HCT116 (cell line): ENCODE data around the gene FAM110C. TPM values are rescaled to one million over a fixed set of nuclear protein-coding genes. Genes with fewer than 3 reads are reported as not detected.

Source experiments
- ATAC-seq: fragments of 200-7000 bp; cut with Tn5 transposase; 2 replicates; pipeline ENCODE4 v1.9.1; 2020; ENCODE audit warnings: mild to moderate bottlenecking, moderate library complexity
- BruUV-seq: library from RNA; stranded (reverse); fragments of 400-500 nt; replicated peaks from 2 replicates; lab custom pipeline; 2021; lab: Mats Ljungman, UMichigan
- CTCF ChIA-PET: fragments of 300-600 bp; sonication (Branson Sonifier 250); formaldehyde crosslinking; loops from one replicate; lab custom pipeline; 2021; ENCODE audit warnings: antibody characterized with exemption; lab: Charles Lee
- POLR2A ChIA-PET: fragments of 300-600, 350-600 bp; sonication (Branson Sonifier 250); formaldehyde crosslinking; loops from one replicate; lab custom pipeline; 2021; ENCODE audit warnings: antibody characterized with exemption; lab: Charles Lee
- RAD21 ChIA-PET, 2 experiments: fragments of 300-600 bp; sonication (Branson Sonifier 250); formaldehyde crosslinking; loops; one replicate each; lab custom pipeline; 2023; ENCODE audit warnings: low total read pairs in 2 of 2; ENCODE audit not compliant: uncharacterized antibody in 2 of 2, unreplicated experiment in 2 of 2, low non-redundant PET in 1 of 2; lab: Charles Lee
- DNase-seq: peaks from one replicate; pipeline ENCODE4 v3.0.0-alpha.2; 2010; ENCODE audit warnings: low read depth, low spot score
- H2AFZ ChIP-seq: fragments of 200-600 bp; shearing (Covaris generic), sonication (generic); 2 replicates; pipeline ENCODE4 v1.6.1; 2017; ENCODE audit warnings: low read depth, mixed run types, mixed read lengths, antibody characterized with exemption, low read length; ENCODE audit not compliant: poor library complexity, severe bottlenecking
- H3K27ac ChIP-seq: 2 replicates; pipeline ENCODE4 v1.5.1; 2012; ENCODE audit warnings: low read depth, low read length
- H3K27me3 ChIP-seq: fragments of 200-600 bp; sonication (generic); 2 replicates; pipeline ENCODE4 v1.6.1; 2016; ENCODE audit warnings: mixed run types, low read length, mixed read lengths; ENCODE audit not compliant: insufficient read depth
- H3K36me3 ChIP-seq, 2 experiments: fragments of 200-500 bp in 1 of 2; fragments of 200-600 bp in 1 of 2; sonication (Bioruptor generic) in 1 of 2; sonication (generic) in 1 of 2; 2 replicates each; pipeline versions ENCODE4 v1.5.1 to v1.6.1; 2014 to 2016; ENCODE audit warnings: low read length in 2 of 2, inconsistent platforms in 1 of 2, mixed read lengths in 1 of 2, mixed run types in 1 of 2; ENCODE audit not compliant: insufficient read depth in 2 of 2, control insufficient read depth in 1 of 2
- H3K4me1 ChIP-seq, 2 experiments: fragments of 200-600 bp in 1 of 2; sonication (generic) in 1 of 2; 2 replicates each; pipeline versions ENCODE4 v1.5.1 to v1.6.1; 2012 to 2017; ENCODE audit warnings: low read length in 2 of 2, inconsistent platforms in 1 of 2, mild to moderate bottlenecking in 1 of 2, mixed read lengths in 1 of 2, mixed run types in 1 of 2, moderate library complexity in 1 of 2; ENCODE audit not compliant: insufficient read depth in 2 of 2, control insufficient read depth in 1 of 2
- H3K4me2 ChIP-seq: fragments of 200-600 bp; sonication (generic); 2 replicates; pipeline ENCODE4 v1.6.1; 2017; ENCODE audit warnings: mixed run types, low read length, mixed read lengths
- H3K4me3 ChIP-seq, 2 experiments: fragments of 200-600 bp in 1 of 2; sonication (generic) in 1 of 2; replicated peaks in 1 of 2; 2 replicates each; pipeline ENCODE4 v1.5.1; 2011 to 2016; ENCODE audit warnings: low read length in 2 of 2, control low read depth in 1 of 2, low read depth in 1 of 2, mild to moderate bottlenecking in 1 of 2, mixed read lengths in 1 of 2, mixed run types in 1 of 2
- H3K79me2 ChIP-seq: fragments of 200-600 bp; sonication (generic); 2 replicates; pipeline ENCODE4 v1.6.1; 2017; ENCODE audit warnings: mild to moderate bottlenecking, mixed run types, low read length, moderate library complexity, mixed read lengths; ENCODE audit not compliant: insufficient read depth
- H3K9ac ChIP-seq: fragments of 200-600 bp; sonication (generic); 2 replicates; pipeline ENCODE4 v1.6.1; 2016; ENCODE audit warnings: low read length, mixed read lengths
- H3K9me2 ChIP-seq: fragments of 200-600 bp; sonication (generic), shearing (Covaris generic); 2 replicates; pipeline ENCODE4 v1.6.1; 2017; ENCODE audit warnings: mixed run types, mild to moderate bottlenecking, moderate library complexity; ENCODE audit not compliant: insufficient read depth
- H3K9me3 ChIP-seq, 2 experiments: fragments of 200-500 bp in 1 of 2; fragments of 200-600 bp in 1 of 2; sonication (Bioruptor generic) in 1 of 2; sonication (generic) in 1 of 2; 2 replicates each; pipeline ENCODE4 v1.6.1; 2014 to 2017; ENCODE audit warnings: low read length in 2 of 2, mixed read lengths in 2 of 2, inconsistent platforms in 1 of 2, low read depth in 1 of 2, mild to moderate bottlenecking in 1 of 2, mixed run types in 1 of 2, moderate library complexity in 1 of 2; ENCODE audit not compliant: control insufficient read depth in 1 of 2, insufficient read depth in 1 of 2
- H4K20me1 ChIP-seq: fragments of 200-600 bp; sonication (generic), shearing (Covaris generic); 2 replicates; pipeline ENCODE4 v1.6.1; 2017; ENCODE audit warnings: mixed run types, mild to moderate bottlenecking, moderate library complexity; ENCODE audit not compliant: insufficient read depth
- ATF3 ChIP-seq: IDR thresholded peaks from 2 replicates; pipeline ENCODE4 v1.6.1; 2012
- CBX3 ChIP-seq: IDR thresholded peaks from 2 replicates; pipeline ENCODE4 v1.6.1; 2012; ENCODE audit warnings: low read depth
- EGR1 ChIP-seq: IDR thresholded peaks from 2 replicates; pipeline ENCODE4 v1.6.1; 2012; ENCODE audit warnings: low read depth
- EZH2 ChIP-seq: fragments of 200-600 bp; sonication (generic); IDR thresholded peaks from 2 replicates; pipeline ENCODE4 v1.6.1; 2017; ENCODE audit warnings: antibody characterized with exemption, mixed run types
- EZH2phosphoT487 ChIP-seq: fragments of 200-600 bp; IDR thresholded peaks from 2 replicates; pipeline ENCODE4 v1.6.1; 2018; ENCODE audit warnings: antibody characterized with exemption, borderline replicate concordance
- FOSL1 ChIP-seq: IDR thresholded peaks from 2 replicates; pipeline ENCODE4 v1.6.1; 2012; ENCODE audit warnings: low read depth
- POLR2AphosphoS5 ChIP-seq: IDR thresholded peaks from 2 replicates; pipeline ENCODE4 v1.6.1; 2011; ENCODE audit warnings: mild to moderate bottlenecking, low read depth, low read length, moderate library complexity
- RAD21 ChIP-seq: IDR thresholded peaks from 2 replicates; pipeline ENCODE4 v1.6.1; 2012; ENCODE audit warnings: low read depth, mild to moderate bottlenecking
- SIN3A ChIP-seq: IDR thresholded peaks from 2 replicates; pipeline ENCODE4 v1.6.1; 2012; ENCODE audit warnings: low read depth
- SP1 ChIP-seq: IDR thresholded peaks from 2 replicates; pipeline ENCODE4 v1.6.1; 2012; ENCODE audit warnings: low read depth
- SRF ChIP-seq: IDR thresholded peaks from 2 replicates; pipeline ENCODE4 v1.6.1; 2012; ENCODE audit warnings: low read depth
- YY1 ChIP-seq: IDR thresholded peaks from 2 replicates; pipeline ENCODE4 v1.6.1; 2011; ENCODE audit warnings: low read length, low read depth, moderate library complexity, mild to moderate bottlenecking; ENCODE audit not compliant: insufficient replicate concordance; ENCODE audit errors: extremely low read depth
- ZBTB33 ChIP-seq: IDR thresholded peaks from 2 replicates; pipeline ENCODE4 v1.6.1; 2011; ENCODE audit warnings: mild to moderate bottlenecking, low read length, moderate library complexity; ENCODE audit not compliant: insufficient replicate concordance; ENCODE audit errors: extremely low read depth
- ZFX ChIP-seq: fragments of 450-650 bp; IDR thresholded peaks from 2 replicates; pipeline ENCODE4 v1.6.1; 2017
- ZNF274 ChIP-seq: fragments of 200-500 bp; sonication (Bioruptor generic); IDR thresholded peaks from 2 replicates; pipeline ENCODE4 v1.6.1; 2014; ENCODE audit warnings: mild to moderate bottlenecking, low read depth, low read length, inconsistent platforms
- intact Hi-C: fragments of 100-400 bp; cut with micrococcal nuclease; formaldehyde crosslinking; loops from 2 replicates; pipeline ENCODE4 v1.10.0; 2022
- total RNA-seq: library from RNA; stranded (reverse); gene quantifications from one replicate; pipeline ENCODE4 v1.2.1, GENCODE V29; 2021; ENCODE audit not compliant: unreplicated experiment
- TF ChIP-seq, protein P1 (sequence below): IDR thresholded peaks from 2 replicates; pipeline ENCODE4 v1.6.1; 2012
- TF ChIP-seq, protein P2 (sequence below), 3 experiments: fragments of 200-600 bp in 1 of 3; sonication (generic) in 1 of 3; IDR thresholded peaks in 2 of 3; conservative IDR thresholded peaks in 1 of 3; 2 replicates each; pipeline ENCODE4 v1.5.1; 2012 to 2017; ENCODE audit warnings: low read depth in 2 of 3, low read length in 2 of 3, antibody characterized with exemption in 1 of 3, borderline replicate concordance in 1 of 3, control low read depth in 1 of 3, mild to moderate bottlenecking in 1 of 3, mixed read lengths in 1 of 3, mixed run types in 1 of 3, moderate library complexity in 1 of 3; ENCODE audit not compliant: insufficient read depth in 1 of 3

FAM110C gene
- total RNA-seq, 1 experiment from 2014 or later: 20.3 TPM

DNA sequence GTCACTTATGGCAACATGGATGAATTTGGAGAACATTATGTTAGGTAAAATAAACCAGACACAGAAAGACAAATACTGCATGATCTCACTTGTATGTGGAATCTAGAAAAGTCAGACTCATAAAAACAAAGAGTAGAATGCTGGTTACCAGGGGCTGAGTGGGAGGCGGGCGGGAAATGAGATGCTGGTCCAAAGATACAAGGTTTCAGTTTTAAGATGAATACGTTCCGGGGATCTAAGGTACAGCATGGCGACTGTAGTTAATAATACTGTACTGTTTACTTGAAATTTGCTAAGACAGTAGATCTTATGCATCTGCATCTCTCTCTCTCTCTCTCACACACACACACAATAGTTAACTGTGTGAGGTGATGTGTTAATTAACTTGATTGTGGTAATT is 14.2 kb downstream of the FAM110C start:
- intact Hi-C loops: no loop called here
- Histone ChIP-seq H3K27me3 (no peaks in the 10 kb centered on the region), H3K9me2 (no peaks in the 10 kb centered on the region), H3K9me3 (no peaks in the 10 kb centered on the region), H3K79me2 (no peaks in the 10 kb centered on the region)
- RAD21 ChIA-PET: no interaction called here
- TF ChIP-seq ZNF274: no peak
- TF ChIP-seq SIN3A: no peak
- TF ChIP-seq EZH2: no peak
- no peak for TF ChIP-seq RAD21
- no peak for TF ChIP-seq SP1
- TF ChIP-seq, protein P1, sequence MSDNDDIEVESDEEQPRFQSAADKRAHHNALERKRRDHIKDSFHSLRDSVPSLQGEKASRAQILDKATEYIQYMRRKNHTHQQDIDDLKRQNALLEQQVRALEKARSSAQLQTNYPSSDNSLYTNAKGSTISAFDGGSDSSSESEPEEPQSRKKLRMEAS: no peak
- TF ChIP-seq, all 23 proteins: peak for 0
- Histone ChIP-seq H4K20me1 (no peaks in the 10 kb centered on the region), H2AFZ (no peak overlapping the region), H3K36me3 (peaks cover 0 to 4% of the 10 kb centered on the region in 2 experiments; a peak in 1 of 4 replicates), H3K9ac (no peak overlapping the region), H3K27ac (no peak overlapping the region), H3K4me1 (peaks cover 14 to 41% of the 10 kb centered on the region in 2 experiments), H3K4me3 (no peak overlapping the region), H3K4me2 (no peak overlapping the region)
- POLR2A ChIA-PET: no interaction called here
- BruUV-seq: no TSS peak
- CTCF ChIA-PET: no interaction called here
- DNase-seq (no peak), ATAC-seq (no peak)

DNA sequence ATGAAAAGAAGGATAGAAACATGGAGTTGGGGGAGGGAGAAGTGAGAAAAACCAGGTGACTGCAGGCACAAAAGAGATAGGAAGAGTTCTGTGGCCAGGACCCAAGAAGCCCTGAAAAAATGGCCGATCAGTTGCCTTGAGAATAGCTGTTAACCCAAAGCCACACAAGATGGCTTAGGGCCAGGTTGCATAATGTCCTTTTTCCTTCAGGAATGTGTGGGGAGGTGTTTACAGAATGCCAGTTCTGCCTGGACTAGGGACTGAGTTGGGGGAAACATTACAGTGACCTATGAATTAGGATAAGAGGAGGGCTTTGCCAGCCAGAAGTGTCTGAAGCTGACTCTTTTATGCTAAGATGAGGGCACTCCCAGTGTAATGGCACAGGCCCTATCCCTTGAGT is 17.1 kb downstream of the FAM110C start:
- Histone ChIP-seq H3K9me3 (no peaks in the 10 kb centered on the region), H3K4me1 (peaks cover 9 to 17% of the 10 kb centered on the region in 2 experiments), H3K36me3 (no peaks in the 10 kb centered on the region), H3K79me2 (no peaks in the 10 kb centered on the region), H2AFZ (no peak overlapping the region), H4K20me1 (no peaks in the 10 kb centered on the region), H3K27ac (no peak overlapping the region), H3K27me3 (no peaks in the 10 kb centered on the region), H3K9me2 (no peaks in the 10 kb centered on the region), H3K9ac (no peak overlapping the region), H3K4me3 (no peak overlapping the region), H3K4me2 (no peak overlapping the region)
- intact Hi-C loops: no loop called here
- POLR2A ChIA-PET: no interaction called here
- CTCF ChIA-PET: interaction anchor here (1.3 kb wide), 1 partner anchor 113 kb away, joined by 3 read pairs; no protein-coding TSS in a partner anchor
- DNase-seq (no peak), ATAC-seq (no peak)
- RAD21 ChIA-PET: no interaction called here
- BruUV-seq: no TSS peak
- TF ChIP-seq SIN3A (no peak), ATF3 (no peak), POLR2AphosphoS5 (no peak), RAD21 (no peak), SP1 (no peak), ZNF274 (no peak), FOSL1 (no peak), YY1 (no peak), SRF (no peak), CBX3 (no peak), ZBTB33 (no peak), EZH2phosphoT487 (no peak), ZFX (no peak), EGR1 (no peak)
- TF ChIP-seq, protein P2, sequence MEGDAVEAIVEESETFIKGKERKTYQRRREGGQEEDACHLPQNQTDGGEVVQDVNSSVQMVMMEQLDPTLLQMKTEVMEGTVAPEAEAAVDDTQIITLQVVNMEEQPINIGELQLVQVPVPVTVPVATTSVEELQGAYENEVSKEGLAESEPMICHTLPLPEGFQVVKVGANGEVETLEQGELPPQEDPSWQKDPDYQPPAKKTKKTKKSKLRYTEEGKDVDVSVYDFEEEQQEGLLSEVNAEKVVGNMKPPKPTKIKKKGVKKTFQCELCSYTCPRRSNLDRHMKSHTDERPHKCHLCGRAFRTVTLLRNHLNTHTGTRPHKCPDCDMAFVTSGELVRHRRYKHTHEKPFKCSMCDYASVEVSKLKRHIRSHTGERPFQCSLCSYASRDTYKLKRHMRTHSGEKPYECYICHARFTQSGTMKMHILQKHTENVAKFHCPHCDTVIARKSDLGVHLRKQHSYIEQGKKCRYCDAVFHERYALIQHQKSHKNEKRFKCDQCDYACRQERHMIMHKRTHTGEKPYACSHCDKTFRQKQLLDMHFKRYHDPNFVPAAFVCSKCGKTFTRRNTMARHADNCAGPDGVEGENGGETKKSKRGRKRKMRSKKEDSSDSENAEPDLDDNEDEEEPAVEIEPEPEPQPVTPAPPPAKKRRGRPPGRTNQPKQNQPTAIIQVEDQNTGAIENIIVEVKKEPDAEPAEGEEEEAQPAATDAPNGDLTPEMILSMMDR (IDR thresholded peaks at IDR 0.05 in 2 of 3, conservative IDR thresholded peaks at IDR 0.05 in 1 of 3; ENCODE audit: borderline replicate concordance in 1 of 3, insufficient read depth in 1 of 3, low read depth in 2 of 3, low read length in 2 of 3): no peak
- TF ChIP-seq, protein P1: no peak
